Endothelial cell of umbilical vein (primary cell): ENCODE data around the gene CCDC197. TPM values are rescaled to one million over a fixed set of nuclear protein-coding genes. Genes with fewer than 3 reads are reported as not detected.

Experiments used
- BruUV-seq: library from RNA; stranded (reverse); fragments of 400-500 nt; replicated peaks from 2 replicates; lab custom pipeline; 2021; lab: Mats Ljungman, UMichigan
- CTCF ChIA-PET: fragments of 300-600, 350-600 bp; sonication (Branson Sonifier 250); formaldehyde crosslinking; loops from one replicate; lab custom pipeline; 2021; ENCODE audit warnings: antibody characterized with exemption, inconsistent platforms; lab: Charles Lee
- POLR2A ChIA-PET: fragments of 300-600, 350-600 bp; sonication (Branson Sonifier 250); formaldehyde crosslinking; loops from one replicate; lab custom pipeline; 2021; ENCODE audit warnings: antibody characterized with exemption, inconsistent platforms; lab: Charles Lee
- DNase-seq: peaks from one replicate; pipeline ENCODE4 v3.0.0-alpha.2; 2011; ENCODE audit warnings: low read depth, low spot score
- FAIRE-seq: peaks from 2 replicates; lab custom pipeline; 2011; peaks lifted over from hg19 to GRCh38; lab: Jason Lieb, UNC
- H2AFZ ChIP-seq: 2 replicates; pipeline ENCODE4 v1.6.0; 2012; ENCODE audit warnings: low read depth, low read length, control low read depth, inconsistent platforms
- H3K27ac ChIP-seq: 2 replicates; pipeline ENCODE4 v1.5.1; 2011; ENCODE audit warnings: low read depth, mild to moderate bottlenecking, control low read depth, low read length, moderate library complexity; ENCODE audit not compliant: insufficient read depth
- H3K27me3 ChIP-seq, 2 experiments: 2 replicates each; pipeline versions ENCODE4 v1.6.0 to v1.6.1; 2011; ENCODE audit warnings: low read length in 2 of 2, mixed read lengths in 1 of 2; ENCODE audit not compliant: control insufficient read depth in 2 of 2, insufficient read depth in 2 of 2
- H3K36me3 ChIP-seq, 2 experiments: 2 replicates in 1 of 2; 3 replicates in 1 of 2; pipeline ENCODE4 v1.5.1; 2011; ENCODE audit warnings: low read length in 2 of 2, mild to moderate bottlenecking in 1 of 2, moderate library complexity in 1 of 2; ENCODE audit not compliant: control insufficient read depth in 2 of 2, insufficient read depth in 2 of 2; ENCODE audit errors: extremely low read depth in 1 of 2
- H3K4me1 ChIP-seq: 3 replicates; pipeline ENCODE4 v1.5.1; 2011; ENCODE audit warnings: mild to moderate bottlenecking, low read length; ENCODE audit not compliant: control insufficient read depth, insufficient read depth; ENCODE audit errors: extremely low read depth
- H3K4me2 ChIP-seq: 2 replicates; pipeline ENCODE4 v1.6.1; 2011; ENCODE audit warnings: low read length, control low read depth, mixed read lengths; ENCODE audit not compliant: insufficient read depth
- H3K4me3 ChIP-seq, 3 experiments: fragments of 200-600 bp in 1 of 3; sonication (generic), shearing (Covaris generic) in 1 of 3; replicated peaks in 1 of 3; 2 replicates each; pipeline ENCODE4 v1.5.1; 2011 to 2016; ENCODE audit warnings: control low read depth in 3 of 3, low read length in 3 of 3, mild to moderate bottlenecking in 2 of 3, inconsistent platforms in 1 of 3, low read depth in 1 of 3, moderate library complexity in 1 of 3; ENCODE audit not compliant: insufficient read depth in 1 of 3
- H3K79me2 ChIP-seq: 2 replicates; pipeline ENCODE4 v1.6.0; 2012; ENCODE audit warnings: low read length, inconsistent platforms; ENCODE audit not compliant: control insufficient read depth, insufficient read depth
- H3K9ac ChIP-seq: replicated peaks from 2 replicates; pipeline ENCODE3; 2011; ENCODE audit warnings: low read length, control low read depth; ENCODE audit not compliant: insufficient read depth; ENCODE audit errors: extremely low read depth
- H3K9me1 ChIP-seq: replicated peaks from 3 replicates; pipeline ENCODE4 v1.6.0; 2011; ENCODE audit warnings: mild to moderate bottlenecking, low read length; ENCODE audit not compliant: control insufficient read depth, insufficient read depth; ENCODE audit errors: extremely low read depth
- H3K9me3 ChIP-seq: replicated peaks from 2 replicates; pipeline ENCODE4 v1.5.1; 2012; ENCODE audit warnings: low read length, inconsistent platforms; ENCODE audit not compliant: control insufficient read depth, insufficient read depth
- H4K20me1 ChIP-seq: replicated peaks from 2 replicates; pipeline ENCODE3; 2011; ENCODE audit warnings: mild to moderate bottlenecking, low read length; ENCODE audit not compliant: control insufficient read depth, insufficient read depth; ENCODE audit errors: extremely low read depth
- EZH2 ChIP-seq: IDR thresholded peaks from 2 replicates; pipeline ENCODE4 v1.6.1; 2012; ENCODE audit warnings: borderline replicate concordance, low read depth, mild to moderate bottlenecking, moderate library complexity, low read length, inconsistent platforms; ENCODE audit not compliant: severe bottlenecking
- FOS ChIP-seq: IDR thresholded peaks from 2 replicates; pipeline ENCODE4 v1.6.1; 2011; ENCODE audit warnings: mild to moderate bottlenecking, low read length, moderate library complexity, borderline replicate concordance; ENCODE audit not compliant: insufficient read depth
- GATA2 ChIP-seq: IDR thresholded peaks from 2 replicates; pipeline ENCODE4 v1.7.0; 2011; ENCODE audit warnings: low read depth, mild to moderate bottlenecking, moderate library complexity, mixed read lengths, low read length; ENCODE audit not compliant: insufficient read length, insufficient read depth
- JUN ChIP-seq: IDR thresholded peaks from 2 replicates; pipeline ENCODE4 v1.6.1; 2011; ENCODE audit warnings: borderline replicate concordance, low read depth; ENCODE audit not compliant: insufficient read length, insufficient read depth
- MYC ChIP-seq: IDR thresholded peaks from one replicate; pipeline ENCODE4 v1.6.1; 2011; ENCODE audit warnings: mild to moderate bottlenecking, low read depth, low read length
- POLR2A ChIP-seq: IDR thresholded peaks from 2 replicates; pipeline ENCODE4 v1.6.1; 2012; ENCODE audit warnings: low read depth, mild to moderate bottlenecking, control low read depth, low read length
- POLR2AphosphoS5 ChIP-seq: IDR thresholded peaks from 2 replicates; pipeline ENCODE4 v1.6.1; 2012; ENCODE audit warnings: low read depth, mild to moderate bottlenecking, control low read depth, low read length, moderate library complexity; ENCODE audit not compliant: insufficient read depth
- dilution Hi-C: fragments of 300-500 bp; cut with MboI; formaldehyde crosslinking; loops from one replicate; pipeline ENCODE4 v1.15.0; 2019; ENCODE audit warnings: low sequenced_read_pairs; ENCODE audit not compliant: extremely low pct_ligation_motif_present
- intact Hi-C: fragments of 100-400 bp; cut with micrococcal nuclease; formaldehyde crosslinking; loops from one replicate; pipeline ENCODE4 v1.10.0; 2022
- polyA plus RNA-seq, 4 experiments: library from polyadenylated mRNA; depleted of rRNA in 3 of 4; stranded (reverse) in 3 of 4; unstranded in 1 of 4; fragments of >200 nt; gene quantifications; 2 replicates each; pipeline versions ENCODE4 v1.2.1 to v1.2.3, GENCODE V29; 2011 to 2012; ENCODE audit warnings: missing spikeins in 1 of 4
- total RNA-seq: library from RNA; stranded (reverse); gene quantifications from 2 replicates; pipeline ENCODE4 v1.2.3, GENCODE V29; 2021
- TF ChIP-seq, protein P1 (sequence below), 2 donors: IDR thresholded peaks; 1 replicate in 1 of 2; 2 replicates in 1 of 2; pipeline ENCODE4 v1.5.1; 2011; ENCODE audit warnings: low read length in 2 of 2, mild to moderate bottlenecking in 2 of 2, moderate library complexity in 2 of 2, control low read depth in 1 of 2, inconsistent platforms in 1 of 2, low read depth in 1 of 2; ENCODE audit not compliant: insufficient read depth in 1 of 2; ENCODE audit errors: extremely low read depth in 1 of 2
- TF ChIP-seq, protein P2 (sequence below): IDR thresholded peaks from 2 replicates; pipeline ENCODE4 v1.6.1; 2011; ENCODE audit not compliant: insufficient read depth, insufficient read length

The CCDC197 gene
- total and polyA plus RNA-seq, 2 donors (not counting 3 experiments of a cell fraction or from before 2014, with no cell fraction given) = not detected

DNA sequence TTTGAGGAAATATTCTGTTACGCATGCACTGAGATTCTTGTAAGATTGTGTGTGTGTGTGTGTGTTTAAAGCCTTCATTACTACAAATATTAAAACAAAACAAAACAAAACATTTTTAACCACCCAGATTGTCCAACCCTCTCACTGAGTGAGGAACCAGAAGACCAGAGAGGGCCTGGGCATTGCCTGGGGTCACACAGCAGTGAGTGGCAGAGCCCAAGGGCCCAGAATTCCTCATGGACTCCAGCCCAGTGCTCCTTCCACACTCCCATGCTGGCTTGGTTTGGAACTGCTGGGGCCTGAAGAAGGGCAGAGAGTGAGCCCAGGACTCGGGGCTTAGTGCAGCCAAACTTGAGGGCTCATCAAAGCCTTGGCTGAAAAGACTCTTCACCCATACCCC, 27.4 kb downstream of the CCDC197 start:
- ChIA-PET POLR2A (no interaction called here), CTCF (interaction anchor here (1.5 to 2.5 kb wide), 2 partner anchors 108 to 112 kb away, joined by 4 to 15 read pairs; no protein-coding TSS in a partner anchor)
- Histone ChIP-seq H4K20me1 (no peaks in the 10 kb centered on the region), H3K9ac (no peak overlapping the region), H3K4me3 (no peak overlapping the region), H2AFZ (no peak overlapping the region), H3K79me2 (no peaks in the 10 kb centered on the region), H3K27ac (no peak overlapping the region), H3K4me1 (peaks cover 10% of the 10 kb centered on the region), H3K27me3 (peaks cover 0 to 4% of the 10 kb centered on the region in 2 experiments), H3K9me1 (no peaks in the 10 kb centered on the region), H3K4me2 (no peak overlapping the region), H3K36me3 (no peaks in the 10 kb centered on the region), H3K9me3 (no peaks in the 10 kb centered on the region)
- DNase-seq (no peak), FAIRE-seq (no peak)
- no TSS peak for BruUV-seq
- dilution Hi-C loops = no loop called here
- no peak for TF ChIP-seq JUN
- no peak for TF ChIP-seq GATA2
- no peak for TF ChIP-seq POLR2AphosphoS5
- no peak for TF ChIP-seq MYC
- no peak for TF ChIP-seq FOS
- no peak for TF ChIP-seq POLR2A
- TF ChIP-seq EZH2 = no peak
- TF ChIP-seq, protein P1, sequence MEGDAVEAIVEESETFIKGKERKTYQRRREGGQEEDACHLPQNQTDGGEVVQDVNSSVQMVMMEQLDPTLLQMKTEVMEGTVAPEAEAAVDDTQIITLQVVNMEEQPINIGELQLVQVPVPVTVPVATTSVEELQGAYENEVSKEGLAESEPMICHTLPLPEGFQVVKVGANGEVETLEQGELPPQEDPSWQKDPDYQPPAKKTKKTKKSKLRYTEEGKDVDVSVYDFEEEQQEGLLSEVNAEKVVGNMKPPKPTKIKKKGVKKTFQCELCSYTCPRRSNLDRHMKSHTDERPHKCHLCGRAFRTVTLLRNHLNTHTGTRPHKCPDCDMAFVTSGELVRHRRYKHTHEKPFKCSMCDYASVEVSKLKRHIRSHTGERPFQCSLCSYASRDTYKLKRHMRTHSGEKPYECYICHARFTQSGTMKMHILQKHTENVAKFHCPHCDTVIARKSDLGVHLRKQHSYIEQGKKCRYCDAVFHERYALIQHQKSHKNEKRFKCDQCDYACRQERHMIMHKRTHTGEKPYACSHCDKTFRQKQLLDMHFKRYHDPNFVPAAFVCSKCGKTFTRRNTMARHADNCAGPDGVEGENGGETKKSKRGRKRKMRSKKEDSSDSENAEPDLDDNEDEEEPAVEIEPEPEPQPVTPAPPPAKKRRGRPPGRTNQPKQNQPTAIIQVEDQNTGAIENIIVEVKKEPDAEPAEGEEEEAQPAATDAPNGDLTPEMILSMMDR (IDR thresholded peaks at IDR 0.05; ENCODE audit: extremely low read depth in 1 of 2, insufficient read depth in 1 of 2, low read depth in 1 of 2, low read length in 2 of 2) = no peak
- TF ChIP-seq, protein P2, sequence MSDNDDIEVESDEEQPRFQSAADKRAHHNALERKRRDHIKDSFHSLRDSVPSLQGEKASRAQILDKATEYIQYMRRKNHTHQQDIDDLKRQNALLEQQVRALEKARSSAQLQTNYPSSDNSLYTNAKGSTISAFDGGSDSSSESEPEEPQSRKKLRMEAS = no peak
- intact Hi-C loops = no loop called here
